Epithelial cell of proximal tubule (primary cell): ENCODE data around the gene TTC9. TPM values are rescaled to one million over a fixed set of nuclear protein-coding genes. Genes with fewer than 3 reads are reported as not detected.

Experiments used
- DNase-seq: peaks from one replicate; pipeline ENCODE4 v3.0.0-alpha.2; 2011; ENCODE audit warnings: low read depth
- H3K4me3 ChIP-seq: 2 replicates; pipeline ENCODE4 v1.5.1; 2011; ENCODE audit warnings: low read depth, mild to moderate bottlenecking, low read length
- CTCF ChIP-seq: conservative IDR thresholded peaks from 2 replicates; pipeline ENCODE4 v1.5.1; 2012; ENCODE audit warnings: low read depth, mild to moderate bottlenecking, low read length
- total RNA-seq: library from RNA; depleted of rRNA; stranded (reverse); fragments of >200 nt; gene quantifications from 2 replicates; pipeline ENCODE4 v1.2.3, GENCODE V29; 2015

Gene TTC9
- total RNA-seq, 1 donor from 2014 or later, result 24.8 TPM

- TF ChIP-seq CTCF, result no peak
- no peak for DNase-seq
- H3K4me3 ChIP-seq, result no peak overlapping the region
Measured at GRCh38 chr14:70671652-70672644, 30.2 kb downstream of the TTC9 start.

GRCh38 chr14:70677341-70677740, 35.6 kb downstream of the TTC9 start:
- TF ChIP-seq CTCF, result no peak
- DNase-seq, result no peak

GRCh38 chr14:70680748-70681147, 39.0 kb downstream of the TTC9 start:
- DNase-seq, result no peak
- H3K4me3 ChIP-seq, result no peak overlapping the region
- no peak for TF ChIP-seq CTCF

More at GRCh38 chr14:70677341-70677740, 35.6 kb downstream of the TTC9 start:
- no peak overlapping the region for H3K4me3 ChIP-seq

GRCh38 chr14:70683983-70684382, 42.3 kb downstream of the TTC9 start:
- no peak for DNase-seq
- TF ChIP-seq CTCF, result no peak
- H3K4me3 ChIP-seq, result no peak overlapping the region

GRCh38 chr14:70685474-70686197, 43.9 kb downstream of the TTC9 start:
- no peak overlapping the region for H3K4me3 ChIP-seq
- no peak for DNase-seq
- TF ChIP-seq CTCF, result no peak

- TF ChIP-seq CTCF, result no peak
- no peak overlapping the region for H3K4me3 ChIP-seq
- no peak for DNase-seq
Measured at GRCh38 chr14:70692210-70692609, 50.5 kb downstream of the TTC9 start.
